Fibroblast of villous mesenchyme (primary cell): ENCODE measurements around the gene GLYR1. TPM values are rescaled to one million over a fixed set of nuclear protein-coding genes. Genes with fewer than 3 reads are reported as not detected.

ENCODE experiments used
- DNase-seq: peaks from one replicate; pipeline ENCODE4 v3.0.0-alpha.2; 2010; ENCODE audit warnings: low read depth
- H3K4me3 ChIP-seq: 2 replicates; pipeline ENCODE4 v1.5.1; 2011; ENCODE audit warnings: low read depth, mild to moderate bottlenecking, low read length
- CTCF ChIP-seq: IDR thresholded peaks from 2 replicates; pipeline ENCODE4 v1.5.1; 2012; ENCODE audit warnings: low read depth, mild to moderate bottlenecking, low read length; ENCODE audit not compliant: insufficient read depth
- total RNA-seq: library from RNA; depleted of rRNA; stranded (reverse); fragments of >200 nt; gene quantifications from 2 replicates; pipeline ENCODE4 v1.2.3, GENCODE V29; 2012

Gene GLYR1
- total RNA-seq, 1 donor = 60.9 TPM

- no peak for DNase-seq
- no peak for TF ChIP-seq CTCF
These were observed 32.0 kb upstream of the GLYR1 start for GRCh38 chr16:4879049-4879448.

GRCh38 chr16:4877380-4877685 lies 30.2 kb upstream of the GLYR1 start:
- no peak overlapping the region for H3K4me3 ChIP-seq
- TF ChIP-seq CTCF = no peak
- DNase-seq = no peak

More at GRCh38 chr16:4879049-4879448, 32.0 kb upstream of the GLYR1 start:
- no peak overlapping the region for H3K4me3 ChIP-seq

GRCh38 chr16:4876646-4877379 lies 29.7 kb upstream of the GLYR1 start:
- TF ChIP-seq CTCF = no peak
- DNase-seq = no peak
- no peak overlapping the region for H3K4me3 ChIP-seq

- H3K4me3 ChIP-seq = no peak overlapping the region
- DNase-seq = no peak
- no peak for TF ChIP-seq CTCF
These were observed 27.6 kb upstream of the GLYR1 start for GRCh38 chr16:4874666-4875065.

GRCh38 chr16:4873091-4873490 lies 26.0 kb upstream of the GLYR1 start:
- no peak for DNase-seq
- TF ChIP-seq CTCF = no peak
- no peak overlapping the region for H3K4me3 ChIP-seq

- TF ChIP-seq CTCF = no peak
- no peak overlapping the region for H3K4me3 ChIP-seq
- DNase-seq = no peak
These were observed 24.0 kb upstream of the GLYR1 start for GRCh38 chr16:4871071-4871470.

- DNase-seq = no peak
- no peak for TF ChIP-seq CTCF
- H3K4me3 ChIP-seq = no peak overlapping the region
These were observed 23.1 kb upstream of the GLYR1 start for GRCh38 chr16:4870138-4870671.
